Uterus (tissue), 4 donors: Measurements from ENCODE around the gene COL18A1. TPM values are rescaled to one million over a fixed set of nuclear protein-coding genes. Genes with fewer than 3 reads are reported as not detected.

ENCODE experiments used
- DNase-seq, 2 donors: peaks; one replicate each; pipeline ENCODE4 v3.0.0-alpha.2; 2019 to 2020
- H3K27ac ChIP-seq, 2 donors: fragments of 200-600 bp; sonication (generic); 1 replicate in 1 of 2; 2 replicates in 1 of 2; pipeline ENCODE4 v1.5.1; 2016 to 2018
- H3K27me3 ChIP-seq, 2 donors: fragments of 200-600 bp; sonication (generic); one replicate each; pipeline ENCODE4 v1.5.1; 2018 to 2019; ENCODE audit warnings: control low read depth in 1 of 2
- H3K36me3 ChIP-seq, 2 donors: fragments of 200-600 bp; sonication (generic); one replicate each; pipeline ENCODE4 v1.5.1; 2019; ENCODE audit warnings: control low read depth in 1 of 2
- H3K4me1 ChIP-seq, 2 donors: fragments of 200-600 bp; sonication (generic); one replicate each; pipeline ENCODE4 v1.5.1; 2018 to 2019; ENCODE audit warnings: control low read depth in 1 of 2
- H3K4me3 ChIP-seq, 2 donors: fragments of 200-600 bp; sonication (generic); 1 replicate in 1 of 2; 2 replicates in 1 of 2; pipeline ENCODE4 v1.5.1; 2018 to 2019; ENCODE audit warnings: mild to moderate bottlenecking in 1 of 2
- H3K9me3 ChIP-seq, 2 donors: fragments of 200-600 bp; sonication (generic); one replicate each; pipeline ENCODE4 v1.5.1; 2019; ENCODE audit warnings: control low read depth in 1 of 2
- POLR2A ChIP-seq, 2 donors: fragments of 450-650 bp; IDR thresholded peaks; one replicate each; pipeline ENCODE4 v1.6.1; 2016; ENCODE audit warnings: antibody characterized with exemption in 2 of 2, mild to moderate bottlenecking in 1 of 2, moderate library complexity in 1 of 2
- intact Hi-C: fragments of 100-400 bp; cut with DNase I; formaldehyde crosslinking; loops from one replicate; pipeline ENCODE4 v1.15.1; 2023; ENCODE audit warnings: low total_unique reads
- total RNA-seq, 4 donors: library from RNA; depleted of rRNA in 3 of 4; stranded (reverse); fragments of >200 nt in 3 of 4; gene quantifications; one replicate each; pipeline versions ENCODE4 v1.1.0 to v1.2.4, GENCODE V29; 2014 to 2023
- TF ChIP-seq, protein P1 (sequence below), 4 experiments: fragments of 200-600 bp in 2 of 4; fragments of 450-650 bp in 2 of 4; sonication (generic) in 2 of 4; IDR thresholded peaks; one replicate each; pipeline ENCODE4 v1.5.1; 2016 to 2019; ENCODE audit warnings: antibody characterized with exemption in 4 of 4, mild to moderate bottlenecking in 2 of 4, moderate library complexity in 1 of 4
- donor health status: DM: yes; HTN: yes; CAD: no.

COL18A1 gene
- total RNA-seq, 4 donors from 2014 or later, result 73.0 to 223 (median 152) TPM

DNA sequence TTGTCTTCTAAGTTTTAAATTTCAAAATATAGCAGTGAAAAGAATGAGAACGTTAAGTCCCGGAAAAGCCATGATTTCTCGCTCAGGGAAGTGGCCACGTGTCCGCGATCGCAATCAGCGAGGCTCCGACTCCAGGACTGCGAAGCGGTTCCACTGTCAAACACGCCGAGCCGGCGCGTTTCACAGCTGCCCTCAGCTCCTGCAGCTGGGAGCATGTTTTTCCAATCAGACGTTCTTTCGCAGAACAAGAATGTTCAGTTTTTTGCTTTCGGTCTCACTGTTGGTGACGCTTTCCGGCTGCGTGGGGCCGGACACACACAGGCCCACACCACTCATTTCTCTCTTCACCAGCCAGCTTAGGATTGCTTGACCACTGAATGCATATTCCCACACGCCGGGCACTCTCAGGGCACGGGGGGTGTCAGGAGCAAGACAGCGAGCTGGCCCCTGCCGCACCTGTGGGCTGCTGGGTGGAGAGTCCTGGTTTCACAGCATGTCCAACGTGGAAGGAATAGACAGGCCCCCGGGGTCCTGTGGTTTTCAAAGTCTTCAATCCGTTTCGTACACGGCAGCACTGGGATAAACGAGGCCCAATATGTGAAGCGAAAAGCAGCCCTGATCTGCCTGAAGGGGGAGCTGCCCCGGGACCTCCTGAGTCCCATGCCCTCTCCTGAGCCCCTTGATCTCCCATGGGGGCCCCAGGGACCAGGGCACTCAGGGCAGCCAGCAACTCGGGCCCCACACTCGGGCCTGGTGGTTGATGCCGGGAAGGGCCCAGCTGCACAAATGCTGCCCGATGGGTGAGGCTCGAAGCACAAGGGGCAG lies 47.3 kb upstream of the COL18A1 start:
- TF ChIP-seq, protein P1, sequence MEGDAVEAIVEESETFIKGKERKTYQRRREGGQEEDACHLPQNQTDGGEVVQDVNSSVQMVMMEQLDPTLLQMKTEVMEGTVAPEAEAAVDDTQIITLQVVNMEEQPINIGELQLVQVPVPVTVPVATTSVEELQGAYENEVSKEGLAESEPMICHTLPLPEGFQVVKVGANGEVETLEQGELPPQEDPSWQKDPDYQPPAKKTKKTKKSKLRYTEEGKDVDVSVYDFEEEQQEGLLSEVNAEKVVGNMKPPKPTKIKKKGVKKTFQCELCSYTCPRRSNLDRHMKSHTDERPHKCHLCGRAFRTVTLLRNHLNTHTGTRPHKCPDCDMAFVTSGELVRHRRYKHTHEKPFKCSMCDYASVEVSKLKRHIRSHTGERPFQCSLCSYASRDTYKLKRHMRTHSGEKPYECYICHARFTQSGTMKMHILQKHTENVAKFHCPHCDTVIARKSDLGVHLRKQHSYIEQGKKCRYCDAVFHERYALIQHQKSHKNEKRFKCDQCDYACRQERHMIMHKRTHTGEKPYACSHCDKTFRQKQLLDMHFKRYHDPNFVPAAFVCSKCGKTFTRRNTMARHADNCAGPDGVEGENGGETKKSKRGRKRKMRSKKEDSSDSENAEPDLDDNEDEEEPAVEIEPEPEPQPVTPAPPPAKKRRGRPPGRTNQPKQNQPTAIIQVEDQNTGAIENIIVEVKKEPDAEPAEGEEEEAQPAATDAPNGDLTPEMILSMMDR (IDR thresholded peaks at IDR 0.05), result no peak
- intact Hi-C loops, result no loop called here
- H3K9me3 ChIP-seq, result no peaks in the 10 kb centered on the region
- peak overlapping the region; percentile 73 to 77 for H3K27ac ChIP-seq
- DNase-seq, result peak; percentile 71 to 74
- H3K27me3 ChIP-seq, result no peaks in the 10 kb centered on the region
- H3K36me3 ChIP-seq, result no peaks in the 10 kb centered on the region
- peaks cover 0 to 4% of the 10 kb centered on the region in 2 donors for H3K4me1 ChIP-seq
- H3K4me3 ChIP-seq, result no peak overlapping the region

DNA sequence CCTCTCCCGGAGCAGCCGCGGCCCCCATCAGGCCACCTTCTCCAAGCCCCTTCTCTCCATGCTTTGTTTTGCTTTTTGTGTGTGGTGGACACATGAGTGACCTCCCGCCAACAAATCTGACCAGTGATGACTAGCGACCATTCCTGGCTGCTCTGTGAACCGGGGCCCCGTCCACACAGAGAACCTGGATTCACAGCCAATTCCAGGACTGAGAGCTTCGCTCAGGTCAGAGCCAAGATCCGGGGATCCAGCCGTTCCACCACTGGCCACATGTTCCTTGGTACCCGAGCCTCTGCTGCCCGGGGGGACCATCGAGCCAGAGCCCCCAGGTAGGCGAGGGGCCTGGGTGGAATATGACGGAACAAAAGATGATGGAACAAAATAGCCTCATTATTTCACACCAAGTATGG lies 46.7 kb upstream of the COL18A1 start:
- no peak for DNase-seq
- Histone ChIP-seq H3K36me3 (no peaks in the 10 kb centered on the region), H3K27me3 (no peaks in the 10 kb centered on the region), H3K27ac (peak overlapping the region; percentile 73 to 77), H3K9me3 (no peaks in the 10 kb centered on the region), H3K4me3 (no peak overlapping the region), H3K4me1 (peaks cover 0 to 4% of the 10 kb centered on the region in 2 donors)
- intact Hi-C loops, result no loop called here
- TF ChIP-seq, protein P1 (IDR thresholded peaks at IDR 0.05), result no peak
- no peak for TF ChIP-seq POLR2A (IDR thresholded peaks at IDR 0.05)

DNA sequence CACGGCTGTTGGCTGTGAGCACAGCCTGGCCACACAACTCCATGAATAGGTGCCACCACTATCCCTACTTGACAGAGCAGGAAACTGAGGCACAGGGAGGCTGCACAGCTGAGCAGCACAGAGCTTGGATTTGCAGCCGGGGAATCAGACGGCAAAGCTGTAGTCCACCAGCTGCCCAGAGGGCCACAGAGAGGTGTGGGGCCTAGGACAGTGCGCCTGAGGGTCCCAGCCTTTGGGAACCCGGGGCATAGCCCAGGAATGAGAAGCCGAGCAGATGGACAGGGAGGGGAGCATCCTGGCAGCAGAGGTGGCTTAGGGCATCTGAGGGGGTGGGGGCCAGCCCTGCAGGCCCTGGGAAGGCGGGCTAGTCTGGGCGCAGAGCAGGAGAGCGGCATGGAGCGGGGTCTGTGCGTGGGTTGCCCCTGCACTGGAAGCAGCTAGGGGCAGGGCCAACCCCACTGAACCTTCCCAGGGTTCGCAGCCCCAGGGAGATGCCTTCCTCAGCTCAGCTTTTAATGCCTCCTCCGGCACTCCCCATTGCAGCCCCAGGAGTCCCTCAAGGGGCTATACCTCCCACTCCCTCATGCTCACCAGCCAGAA lies 46.2 kb upstream of the COL18A1 start:
- Histone ChIP-seq H3K36me3 (no peaks in the 10 kb centered on the region), H3K4me1 (peaks cover 0 to 7% of the 10 kb centered on the region in 2 donors), H3K9me3 (no peaks in the 10 kb centered on the region), H3K27ac (peak overlapping the region in 1 of 2 donors; percentile 77), H3K27me3 (no peaks in the 10 kb centered on the region), H3K4me3 (no peak overlapping the region)
- TF ChIP-seq, protein P1 (IDR thresholded peaks at IDR 0.05), result no peak
- no peak for TF ChIP-seq POLR2A (IDR thresholded peaks at IDR 0.05)
- DNase-seq, result no peak
- intact Hi-C loops, result no loop called here

DNA sequence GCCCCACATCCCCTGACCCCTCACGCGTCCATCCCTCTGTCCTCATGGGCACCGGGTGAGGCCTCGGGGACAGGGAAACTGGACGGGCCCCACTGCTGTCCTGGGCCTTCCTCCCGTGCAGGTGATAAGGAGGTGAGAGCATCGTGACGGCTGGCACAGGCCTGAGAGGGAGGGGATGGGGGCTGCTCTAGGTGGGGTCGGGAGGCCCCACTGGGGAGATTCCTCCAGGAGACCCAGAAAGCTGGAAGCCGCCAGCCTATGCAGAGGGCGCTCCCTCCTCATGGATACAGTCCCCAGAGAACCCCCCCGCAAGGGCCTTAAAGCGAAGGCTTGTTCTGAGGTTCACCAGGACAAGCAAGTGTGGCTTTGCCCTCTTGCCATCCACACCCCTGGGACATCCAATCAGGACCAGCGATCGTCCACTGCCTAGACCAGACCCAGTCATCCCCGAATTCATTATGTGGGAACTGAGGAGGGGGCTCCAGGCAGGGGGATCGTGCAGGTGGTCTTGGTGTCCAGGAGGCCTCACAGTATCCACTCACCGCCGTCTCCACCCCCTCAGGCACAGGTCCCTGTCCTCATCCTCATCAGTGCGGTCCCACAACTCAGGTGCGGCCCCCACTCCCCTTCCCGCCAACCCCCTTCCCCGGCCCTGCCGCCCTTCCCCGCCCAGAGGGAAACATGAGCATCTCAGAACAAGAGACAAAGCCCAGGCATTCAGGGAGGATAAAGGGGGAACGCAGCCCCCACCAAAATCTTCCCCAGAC lies 45.3 kb upstream of the COL18A1 start:
- no peak for DNase-seq
- intact Hi-C loops, result no loop called here
- Histone ChIP-seq H3K4me3 (no peak overlapping the region), H3K27me3 (no peaks in the 10 kb centered on the region), H3K36me3 (no peaks in the 10 kb centered on the region), H3K4me1 (peaks cover 0 to 13% of the 10 kb centered on the region in 2 donors), H3K9me3 (no peaks in the 10 kb centered on the region), H3K27ac (no peak overlapping the region)
- TF ChIP-seq, protein P1 (IDR thresholded peaks at IDR 0.05), result no peak
- no peak for TF ChIP-seq POLR2A (IDR thresholded peaks at IDR 0.05)
